Keratinocyte (primary cell): Measurements from ENCODE around the gene TCF20. TPM values are rescaled to one million over a fixed set of nuclear protein-coding genes. Genes with fewer than 3 reads are reported as not detected.

Source experiments
- DNase-seq: peaks from one replicate; pipeline ENCODE4 v3.0.0-alpha.2; 2011; ENCODE audit warnings: low read depth, missing footprints, low spot score
- FAIRE-seq: peaks from 2 replicates; lab custom pipeline; 2011; peaks lifted over from hg19 to GRCh38; lab: Jason Lieb, UNC
- H2AFZ ChIP-seq: 2 replicates; pipeline ENCODE4 v1.6.0; 2012; ENCODE audit warnings: low read length, control low read depth, inconsistent platforms; ENCODE audit not compliant: control insufficient read depth
- H3K27ac ChIP-seq: 2 replicates; pipeline ENCODE4 v1.5.1; 2011; ENCODE audit warnings: low read length; ENCODE audit not compliant: control insufficient read depth, insufficient read depth
- H3K27me3 ChIP-seq: 3 replicates; pipeline ENCODE4 v1.6.0; 2011; ENCODE audit warnings: low read length; ENCODE audit not compliant: control insufficient read depth, insufficient read depth; ENCODE audit errors: extremely low read depth
- H3K36me3 ChIP-seq, 2 experiments: 2 replicates in 1 of 2; 3 replicates in 1 of 2; pipeline ENCODE4 v1.5.1; 2011; ENCODE audit warnings: low read length in 2 of 2, mild to moderate bottlenecking in 1 of 2; ENCODE audit not compliant: control insufficient read depth in 2 of 2, insufficient read depth in 2 of 2; ENCODE audit errors: extremely low read depth in 1 of 2
- H3K4me1 ChIP-seq: 3 replicates; pipeline ENCODE4 v1.5.1; 2011; ENCODE audit warnings: low read length; ENCODE audit not compliant: control insufficient read depth, insufficient read depth; ENCODE audit errors: extremely low read depth
- H3K4me2 ChIP-seq: 3 replicates; pipeline ENCODE4 v1.6.0; 2011; ENCODE audit warnings: low read depth, low read length; ENCODE audit not compliant: control insufficient read depth, insufficient read depth; ENCODE audit errors: extremely low read depth
- H3K4me3 ChIP-seq, 3 experiments: fragments of 200-600 bp in 1 of 3; sonication (generic) in 1 of 3; 2 replicates in 2 of 3; 3 replicates in 1 of 3; pipeline ENCODE4 v1.5.1; 2011 to 2016; ENCODE audit warnings: low read length in 3 of 3, mild to moderate bottlenecking in 3 of 3, control low read depth in 2 of 3, inconsistent platforms in 1 of 3, low read depth in 1 of 3, mixed read lengths in 1 of 3, mixed run types in 1 of 3, moderate library complexity in 1 of 3; ENCODE audit not compliant: control insufficient read depth in 2 of 3, insufficient read depth in 2 of 3; ENCODE audit errors: extremely low read depth in 1 of 3
- H3K79me2 ChIP-seq: 2 replicates; pipeline ENCODE4 v1.6.0; 2012; ENCODE audit warnings: low read length; ENCODE audit not compliant: control insufficient read depth, insufficient read depth
- H3K9ac ChIP-seq: 3 replicates; pipeline ENCODE4 v1.6.0; 2011; ENCODE audit warnings: low read length; ENCODE audit not compliant: control insufficient read depth, insufficient read depth; ENCODE audit errors: extremely low read depth
- H3K9me1 ChIP-seq: 3 replicates; pipeline ENCODE4 v1.6.0; 2011; ENCODE audit warnings: low read length; ENCODE audit not compliant: control insufficient read depth, insufficient read depth; ENCODE audit errors: extremely low read depth
- H3K9me3 ChIP-seq: 2 replicates; pipeline ENCODE4 v1.5.1; 2012; ENCODE audit warnings: low read depth, low read length; ENCODE audit not compliant: control insufficient read depth
- H4K20me1 ChIP-seq: 3 replicates; pipeline ENCODE4 v1.6.0; 2011; ENCODE audit warnings: low read length; ENCODE audit not compliant: control insufficient read depth, insufficient read depth; ENCODE audit errors: extremely low read depth
- CTCF ChIP-seq, 3 experiments: IDR thresholded peaks in 1 of 3; conservative IDR thresholded peaks in 1 of 3; optimal IDR thresholded peaks in 1 of 3; 2 replicates in 2 of 3; 3 replicates in 1 of 3; pipeline versions ENCODE3 to v1.5.1; 2011; ENCODE audit warnings: low read length in 3 of 3, mild to moderate bottlenecking in 3 of 3, moderate library complexity in 2 of 3, control low read depth in 1 of 3, inconsistent platforms in 1 of 3; ENCODE audit not compliant: insufficient read depth in 2 of 3; ENCODE audit errors: extremely low read depth in 1 of 3
- EZH2 ChIP-seq: IDR thresholded peaks from one replicate; pipeline ENCODE4 v1.6.1; 2012; ENCODE audit warnings: inconsistent platforms, mild to moderate bottlenecking, low read length, moderate library complexity
- dilution Hi-C: fragments of 300-500 bp; cut with MboI; formaldehyde crosslinking; loops from one replicate; pipeline ENCODE4 v1.7.0; 2020; ENCODE audit warnings: low sequenced_read_pairs; ENCODE audit not compliant: extremely low pct_ligation_motif_present
- polyA plus RNA-seq, 5 experiments: library from polyadenylated mRNA; depleted of rRNA in 3 of 5; stranded (reverse) in 3 of 5; stranded (forward) in 1 of 5; unstranded in 1 of 5; fragments of >200 nt; gene quantifications; 1 replicate in 1 of 5; 2 replicates in 3 of 5; 3 replicates in 1 of 5; pipeline versions ENCODE4 v1.2.1 to v1.2.3, GENCODE V29; 2011 to 2012; ENCODE audit warnings: missing spikeins in 2 of 5, low read depth in 1 of 5, low replicate concordance in 1 of 5

Gene TCF20
- polyA plus RNA-seq, 1 donor (not counting 4 experiments of a cell fraction or from before 2014, with no cell fraction given) = 23.9 TPM

GRCh38 chr22:42304324-42304790, 33.9 kb upstream of the TCF20 start:
- Histone ChIP-seq H2AFZ (no peak overlapping the region), H3K4me1 (peaks cover 20% of the 10 kb centered on the region), H3K27me3 (peaks cover 15% of the 10 kb centered on the region), H3K9me3 (no peaks in the 10 kb centered on the region), H4K20me1 (no peaks in the 10 kb centered on the region), H3K4me2 (no peak overlapping the region), H3K36me3 (no peaks in the 10 kb centered on the region), H3K27ac (no peak overlapping the region), H3K9ac (no peak overlapping the region), H3K9me1 (no peaks in the 10 kb centered on the region), H3K4me3 (no peak overlapping the region), H3K79me2 (no peaks in the 10 kb centered on the region)
- no peak for DNase-seq
- dilution Hi-C loops = no loop called here
- no peak for FAIRE-seq
- no peak for TF ChIP-seq CTCF (optimal IDR thresholded peaks at IDR 0.05 in 1 of 3, IDR thresholded peaks at IDR 0.05 in 1 of 3, conservative IDR thresholded peaks at IDR 0.05 in 1 of 3; ENCODE audit: extremely low read depth in 1 of 3, insufficient read depth in 2 of 3, low read length in 3 of 3)
- TF ChIP-seq EZH2 = no peak

- H3K79me2 ChIP-seq = no peaks in the 10 kb centered on the region
- no peak for TF ChIP-seq EZH2
- peak in 1 of 3 experiments; percentile 29 for TF ChIP-seq CTCF (optimal IDR thresholded peaks at IDR 0.05 in 1 of 3, IDR thresholded peaks at IDR 0.05 in 1 of 3, conservative IDR thresholded peaks at IDR 0.05 in 1 of 3; ENCODE audit: extremely low read depth in 1 of 3, insufficient read depth in 2 of 3, low read length in 3 of 3)
- FAIRE-seq (no peak), DNase-seq (no peak)
- no peaks in the 10 kb centered on the region for H3K9me1 ChIP-seq
- no peak overlapping the region for H3K9ac ChIP-seq
- H3K4me3 ChIP-seq = no peak overlapping the region
- H3K27ac ChIP-seq = no peak overlapping the region
- no peak overlapping the region for H3K4me2 ChIP-seq
- H3K9me3 ChIP-seq = no peaks in the 10 kb centered on the region
- no peak overlapping the region for H2AFZ ChIP-seq
- no peaks in the 10 kb centered on the region for H4K20me1 ChIP-seq
- H3K36me3 ChIP-seq = no peaks in the 10 kb centered on the region
- dilution Hi-C loops = no loop called here
- H3K27me3 ChIP-seq = peaks cover 15% of the 10 kb centered on the region
- peaks cover 22% of the 10 kb centered on the region for H3K4me1 ChIP-seq
These were observed 33.2 kb upstream of the TCF20 start for GRCh38 chr22:42303396-42304323.
